ENCODE results near the gene LARP6.

DNA sequence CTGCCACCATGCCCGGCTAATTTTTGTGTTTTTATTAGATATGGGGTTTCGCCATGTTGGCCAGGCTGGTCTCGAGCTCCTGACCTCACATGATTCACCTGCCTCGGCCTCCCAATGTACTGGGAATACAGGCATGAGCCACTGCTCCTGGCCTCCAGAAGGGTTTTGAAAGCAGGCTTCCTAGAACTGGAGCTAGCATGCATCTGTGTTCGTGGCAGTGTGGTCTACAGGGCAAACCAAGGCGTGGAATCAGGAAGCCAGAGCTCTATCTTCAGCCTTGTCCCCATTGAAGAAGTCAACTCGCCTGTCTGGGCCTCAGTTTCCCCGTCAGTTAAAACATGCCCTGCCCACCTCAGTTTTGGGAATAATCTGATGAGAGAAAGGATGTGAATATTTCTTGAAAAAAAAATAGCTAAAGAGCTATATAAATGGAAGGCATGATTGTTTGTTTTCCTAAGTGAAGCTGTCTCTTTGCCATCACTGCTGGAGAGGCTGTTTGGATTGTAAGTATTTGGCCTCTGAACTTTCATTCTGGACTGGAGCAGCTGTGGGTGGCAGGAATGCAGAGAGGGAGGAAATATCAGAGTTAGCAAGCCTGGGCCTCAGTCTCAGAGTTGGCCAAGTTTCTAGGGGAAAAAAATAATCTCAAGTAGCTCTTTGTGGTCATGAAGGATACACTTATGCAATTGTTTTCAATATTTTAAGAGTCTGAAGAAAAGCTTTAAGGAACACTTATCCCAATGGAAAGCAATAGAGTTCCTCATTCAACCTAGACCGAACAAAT, 54.1 kb downstream of the LARP6 start:
- TF ChIP-seq, protein P1, sequence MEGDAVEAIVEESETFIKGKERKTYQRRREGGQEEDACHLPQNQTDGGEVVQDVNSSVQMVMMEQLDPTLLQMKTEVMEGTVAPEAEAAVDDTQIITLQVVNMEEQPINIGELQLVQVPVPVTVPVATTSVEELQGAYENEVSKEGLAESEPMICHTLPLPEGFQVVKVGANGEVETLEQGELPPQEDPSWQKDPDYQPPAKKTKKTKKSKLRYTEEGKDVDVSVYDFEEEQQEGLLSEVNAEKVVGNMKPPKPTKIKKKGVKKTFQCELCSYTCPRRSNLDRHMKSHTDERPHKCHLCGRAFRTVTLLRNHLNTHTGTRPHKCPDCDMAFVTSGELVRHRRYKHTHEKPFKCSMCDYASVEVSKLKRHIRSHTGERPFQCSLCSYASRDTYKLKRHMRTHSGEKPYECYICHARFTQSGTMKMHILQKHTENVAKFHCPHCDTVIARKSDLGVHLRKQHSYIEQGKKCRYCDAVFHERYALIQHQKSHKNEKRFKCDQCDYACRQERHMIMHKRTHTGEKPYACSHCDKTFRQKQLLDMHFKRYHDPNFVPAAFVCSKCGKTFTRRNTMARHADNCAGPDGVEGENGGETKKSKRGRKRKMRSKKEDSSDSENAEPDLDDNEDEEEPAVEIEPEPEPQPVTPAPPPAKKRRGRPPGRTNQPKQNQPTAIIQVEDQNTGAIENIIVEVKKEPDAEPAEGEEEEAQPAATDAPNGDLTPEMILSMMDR (IDR thresholded peaks at IDR 0.05), result no peak
- TF ChIP-seq EP300 (IDR thresholded peaks at IDR 0.05), result no peak
- no peak for TF ChIP-seq POLR2A (IDR thresholded peaks at IDR 0.05)

Data from stomach (tissue), 4 donors.